Astrocyte of the cerebellum (primary cell): ENCODE results near the gene GPBP1.

Experiments
- DNase-seq: peaks from one replicate; pipeline ENCODE4 v3.0.0-alpha.2; 2011; ENCODE audit warnings: low read depth
- H3K4me3 ChIP-seq: 2 replicates; pipeline ENCODE4 v1.5.1; 2011; ENCODE audit warnings: mild to moderate bottlenecking, low read depth, low read length, moderate library complexity
- in situ Hi-C: cut with HindIII; loops from 2 replicates; pipeline ENCODE4 v1.10.0; 2017; ENCODE audit warnings: low sequenced_read_pairs
- TF ChIP-seq, protein P1 (sequence below): IDR thresholded peaks from 2 replicates; pipeline ENCODE4 v1.5.1; 2012; ENCODE audit warnings: low read length, low read depth, moderate library complexity, mild to moderate bottlenecking; ENCODE audit errors: missing control alignments

GPBP1 gene

DNA sequence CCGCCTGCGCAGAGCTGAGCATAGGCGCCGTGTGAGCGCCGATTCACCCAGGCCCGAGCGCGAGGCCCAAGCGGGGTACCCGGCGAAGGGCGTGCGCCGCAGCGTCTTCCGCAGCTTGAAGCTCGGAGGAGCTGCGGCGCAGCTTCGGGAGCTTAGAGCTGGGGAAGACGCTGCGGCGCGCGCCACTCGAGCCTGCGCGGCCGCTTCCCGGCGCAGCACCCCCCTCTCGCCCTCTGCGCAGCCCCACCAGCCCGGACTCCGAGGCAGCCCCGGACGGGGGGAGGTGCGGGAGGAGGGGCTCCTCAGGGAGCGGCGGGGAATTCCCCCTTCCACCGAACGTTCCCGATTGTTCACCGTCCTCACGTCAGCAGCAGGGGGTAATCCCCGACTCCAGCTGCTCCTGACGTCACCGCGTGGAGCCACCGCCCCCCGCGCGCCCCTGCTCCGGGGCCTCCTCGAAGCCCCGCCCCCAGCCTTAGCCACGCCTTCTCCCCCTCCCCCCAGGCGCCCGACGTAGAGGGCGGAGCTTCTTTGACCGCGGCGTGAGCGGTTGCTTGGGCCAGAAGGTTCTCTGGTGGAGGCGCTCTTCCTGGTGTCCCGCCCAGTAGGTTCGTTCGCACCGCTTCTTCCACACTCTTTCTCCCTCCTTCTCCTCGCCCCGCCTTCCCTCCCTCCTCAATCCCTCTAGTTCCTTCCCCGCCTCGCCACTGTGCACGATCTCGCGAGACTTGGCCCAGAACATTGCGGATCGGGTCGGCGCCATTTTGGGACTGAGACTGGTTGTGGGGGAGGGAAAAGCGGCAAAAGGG, at the start of gene GPBP1:
Gene GPBP1, plus strand, starts transcription at position 741 of the 809 bp plus-strand sequence. CDS start 40,072 bp downstream, outside the sequence.
- TF ChIP-seq, protein P1, sequence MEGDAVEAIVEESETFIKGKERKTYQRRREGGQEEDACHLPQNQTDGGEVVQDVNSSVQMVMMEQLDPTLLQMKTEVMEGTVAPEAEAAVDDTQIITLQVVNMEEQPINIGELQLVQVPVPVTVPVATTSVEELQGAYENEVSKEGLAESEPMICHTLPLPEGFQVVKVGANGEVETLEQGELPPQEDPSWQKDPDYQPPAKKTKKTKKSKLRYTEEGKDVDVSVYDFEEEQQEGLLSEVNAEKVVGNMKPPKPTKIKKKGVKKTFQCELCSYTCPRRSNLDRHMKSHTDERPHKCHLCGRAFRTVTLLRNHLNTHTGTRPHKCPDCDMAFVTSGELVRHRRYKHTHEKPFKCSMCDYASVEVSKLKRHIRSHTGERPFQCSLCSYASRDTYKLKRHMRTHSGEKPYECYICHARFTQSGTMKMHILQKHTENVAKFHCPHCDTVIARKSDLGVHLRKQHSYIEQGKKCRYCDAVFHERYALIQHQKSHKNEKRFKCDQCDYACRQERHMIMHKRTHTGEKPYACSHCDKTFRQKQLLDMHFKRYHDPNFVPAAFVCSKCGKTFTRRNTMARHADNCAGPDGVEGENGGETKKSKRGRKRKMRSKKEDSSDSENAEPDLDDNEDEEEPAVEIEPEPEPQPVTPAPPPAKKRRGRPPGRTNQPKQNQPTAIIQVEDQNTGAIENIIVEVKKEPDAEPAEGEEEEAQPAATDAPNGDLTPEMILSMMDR: no peak
- in situ Hi-C loops: no loop called here

DNA sequence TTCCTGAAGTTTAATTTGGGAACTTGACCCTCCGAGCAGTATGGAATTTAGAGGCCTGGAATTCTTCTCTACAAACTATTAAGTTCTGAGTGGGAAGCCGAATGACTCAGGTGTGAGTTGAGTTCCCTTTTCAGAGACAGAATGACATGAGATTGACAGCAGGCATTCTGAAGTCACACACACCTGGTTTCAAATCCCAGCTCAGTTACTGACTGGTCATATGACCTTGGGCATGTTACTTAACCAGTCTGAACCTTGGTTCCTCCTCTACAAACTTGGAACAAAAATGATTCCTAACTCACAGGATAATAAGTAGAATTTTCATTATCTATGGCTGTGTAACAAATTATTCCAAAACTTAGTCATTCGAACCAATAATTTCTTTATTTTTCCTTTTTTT, 45.5 kb upstream of the GPBP1 start:
- DNase-seq: no peak
- in situ Hi-C loops: no loop called here
- H3K4me3 ChIP-seq: no peak overlapping the region
- TF ChIP-seq, protein P1: no peak

More for the DNA sequence above, at the start of gene GPBP1:
- peak; percentile 99 for DNase-seq
- H3K4me3 ChIP-seq: peak within 1 kb of the TSS; percentile 86

- in situ Hi-C loops: no loop called here
- TF ChIP-seq, protein P1: no peak
- H3K4me3 ChIP-seq: no peak overlapping the region
- DNase-seq: no peak
Observed at GRCh38 chr5:57133574-57133973, 40.3 kb upstream of the GPBP1 start.

DNA sequence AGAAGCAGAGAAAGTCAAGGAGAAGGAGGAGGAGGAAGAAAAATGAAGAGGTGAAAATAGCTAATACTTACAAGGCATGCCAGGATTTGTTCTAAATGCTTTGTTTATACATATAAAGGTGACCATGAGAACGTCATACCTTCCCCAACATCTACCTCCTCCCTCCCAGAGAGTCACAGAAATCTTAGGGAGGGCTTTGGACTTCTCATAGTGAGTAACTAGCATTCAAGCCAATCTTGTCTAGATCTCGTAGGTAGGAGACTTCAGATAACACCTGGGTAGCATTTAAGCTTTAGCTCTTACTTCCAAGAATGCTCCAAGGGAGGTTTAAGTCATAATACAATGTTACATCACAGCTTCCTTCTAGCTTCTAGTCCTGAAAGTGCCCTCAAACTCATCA, 36.5 kb upstream of the GPBP1 start:
- TF ChIP-seq, protein P1: no peak
- in situ Hi-C loops: no loop called here
- H3K4me3 ChIP-seq: no peak overlapping the region
- DNase-seq: no peak

GRCh38 chr5:57152316-57152715, 21.5 kb upstream of the GPBP1 start:
- TF ChIP-seq, protein P1: no peak
- in situ Hi-C loops: no loop called here
- no peak for DNase-seq
- no peak overlapping the region for H3K4me3 ChIP-seq

GRCh38 chr5:57155033-57155432, 18.8 kb upstream of the GPBP1 start:
- DNase-seq: no peak
- in situ Hi-C loops: no loop called here
- TF ChIP-seq, protein P1: no peak
- H3K4me3 ChIP-seq: no peak overlapping the region
